HG02642 (cell line): ENCODE data around the gene ANKRD24.
"Not testable (repeated sequence)": the region's sequence is repeated elsewhere in the genome, so short reads cannot be mapped to it uniquely, and the experiment has no call there.

Experiments
- ATAC-seq: cut with Tn5 transposase; IDR thresholded peaks from one replicate; pipeline ENCODE4 v1.9.1; 2021; ENCODE audit warnings: mild to moderate bottlenecking; ENCODE audit not compliant: unreplicated experiment, poor library complexity

ANKRD24 gene

GRCh38 chr19:4172861-4173473, 9.5 kb upstream of the ANKRD24 start:
- ATAC-seq = no peak

DNA sequence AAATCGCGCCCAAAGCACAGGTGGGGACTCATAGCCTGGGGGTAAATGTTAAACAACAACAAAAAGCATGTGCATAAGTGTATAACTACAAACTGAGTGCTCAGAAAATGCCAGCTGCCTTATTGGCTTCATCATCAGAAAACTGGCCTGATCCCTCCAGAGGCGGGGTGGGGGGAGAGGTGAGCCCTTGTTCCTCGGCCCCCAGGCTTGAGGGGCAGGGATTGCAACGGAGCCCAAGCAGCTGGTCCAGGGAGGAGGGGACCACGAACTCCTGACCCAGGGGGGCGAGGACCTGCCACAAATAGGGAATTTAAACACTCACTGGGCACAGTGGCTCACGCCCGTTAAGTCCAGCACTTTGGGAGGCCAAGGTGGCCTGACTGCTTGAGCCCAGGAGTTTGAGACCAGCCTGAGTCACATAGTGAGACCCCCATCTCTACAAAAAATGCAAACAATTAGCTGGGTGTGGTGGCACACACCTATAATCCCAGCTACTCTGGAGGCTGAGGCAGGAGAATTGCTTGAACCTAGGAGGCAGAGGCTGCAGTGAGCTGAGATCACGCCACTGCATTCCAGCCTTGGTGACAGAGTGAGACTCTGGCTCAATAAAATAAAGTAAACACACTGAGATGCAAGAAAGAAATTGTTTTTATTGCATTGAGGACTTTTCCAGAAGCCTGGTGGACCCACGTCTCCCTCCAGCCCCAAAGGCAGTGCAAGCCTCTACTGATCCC, 8.8 kb upstream of the ANKRD24 start:
- no peak for ATAC-seq

GRCh38 chr19:4174213-4174894, 8.1 kb upstream of the ANKRD24 start:
- no peak for ATAC-seq

DNA sequence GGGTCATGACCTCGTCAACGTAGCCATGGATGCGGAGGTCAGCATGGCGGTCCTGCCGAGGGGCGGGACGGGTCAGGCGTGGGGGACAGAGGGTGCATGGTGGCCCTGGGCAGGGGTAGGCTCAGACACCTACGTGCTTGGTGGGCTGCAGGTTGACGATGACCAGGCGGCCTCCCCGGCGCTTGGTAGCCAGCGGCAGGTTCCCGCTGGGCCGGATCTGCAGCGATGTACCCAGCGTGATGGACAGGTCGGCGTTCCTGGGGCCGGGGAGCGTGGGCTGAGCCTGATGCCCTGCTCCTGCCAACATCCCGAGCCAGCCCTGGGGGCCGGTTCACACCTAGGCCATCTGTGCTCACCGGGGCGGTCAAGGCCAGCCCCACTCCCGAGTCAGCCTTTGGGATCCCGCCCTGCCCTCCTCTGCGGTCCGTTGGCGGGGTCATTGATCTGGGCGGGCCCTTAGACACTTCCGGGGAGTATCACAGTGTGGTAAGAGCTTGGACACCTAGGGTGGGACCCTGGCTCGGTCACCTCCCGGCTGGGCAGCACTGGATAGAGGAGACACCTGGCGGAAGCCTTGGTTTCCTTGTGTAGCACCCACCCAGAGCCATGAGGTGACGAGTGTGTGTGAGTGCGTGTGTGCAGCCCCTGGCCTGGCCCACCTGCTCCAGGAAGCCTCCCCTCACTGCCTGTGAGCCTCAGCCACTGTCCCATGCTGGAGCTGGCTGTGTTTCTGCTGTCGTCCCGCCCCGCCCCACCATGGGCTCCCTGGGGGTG, 7.4 kb upstream of the ANKRD24 start:
- no peak for ATAC-seq

DNA sequence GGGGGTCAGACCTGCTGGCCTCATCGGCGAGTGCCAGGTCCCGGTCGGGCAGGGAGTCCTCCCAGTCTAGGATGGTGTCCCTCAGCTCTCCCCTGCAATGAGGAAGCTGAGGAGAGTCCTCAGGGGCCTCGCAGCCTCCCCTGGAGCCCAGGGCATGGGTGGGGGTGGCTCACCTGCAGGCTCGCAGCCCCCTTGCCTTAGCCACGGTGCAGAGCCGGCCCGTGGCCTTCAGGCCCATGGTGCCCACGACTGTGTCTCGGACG, 6.9 kb upstream of the ANKRD24 start:
- ATAC-seq = no peak

DNA sequence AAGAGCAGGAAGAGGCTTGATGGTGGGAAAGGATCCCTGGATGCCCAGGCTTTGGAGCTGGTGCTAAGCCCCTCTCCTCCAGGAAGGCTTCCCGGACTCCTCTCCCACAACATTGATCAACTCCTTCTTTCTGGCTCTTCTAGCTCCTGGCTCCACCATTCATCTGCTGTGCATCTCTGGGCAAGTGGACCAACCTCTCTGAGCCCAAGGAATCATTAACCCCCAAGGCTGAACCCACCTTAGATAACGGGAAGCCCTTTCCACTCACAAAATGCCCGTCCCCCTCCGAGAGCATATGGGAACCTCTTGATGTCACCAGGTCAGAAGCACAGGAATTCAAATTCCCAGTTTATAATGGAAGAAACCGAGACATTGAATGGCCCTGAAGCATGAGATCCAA, 5.3 kb upstream of the ANKRD24 start:
- no peak for ATAC-seq

- no peak for ATAC-seq
These were observed 3.5 kb upstream of the ANKRD24 start for GRCh38 chr19:4178990-4179389.

DNA sequence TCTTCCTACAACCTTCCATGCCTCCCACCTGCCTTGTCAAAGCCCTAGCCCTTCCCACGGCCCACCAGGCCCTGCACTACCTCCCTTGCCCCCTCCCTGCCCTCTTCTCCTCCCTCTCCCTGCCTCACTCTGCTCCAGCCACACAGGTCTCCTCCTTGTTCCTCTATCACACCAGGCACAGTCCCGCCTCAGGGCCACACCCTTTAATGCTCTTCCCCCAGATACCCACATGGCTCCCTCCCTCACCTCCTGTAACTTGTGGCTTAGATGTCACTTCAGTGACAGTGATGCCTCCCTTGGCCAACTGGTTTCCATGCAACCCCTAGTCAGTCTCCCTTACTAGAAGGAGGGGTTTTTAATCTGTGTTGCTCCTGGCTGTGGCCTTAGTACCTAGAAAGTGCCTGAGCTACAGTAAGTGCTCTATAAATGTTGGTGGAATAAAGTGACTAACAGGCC, 1.4 kb upstream of the ANKRD24 start:
- ATAC-seq = no peak

GRCh38 chr19:4183967-4184717, 1.7 kb downstream of the ANKRD24 start:
- no peak for ATAC-seq

- ATAC-seq = no peak
These were observed 2.3 kb downstream of the ANKRD24 start for GRCh38 chr19:4184718-4185352.

GRCh38 chr19:4185413-4186086, 3.1 kb downstream of the ANKRD24 start:
- no peak for ATAC-seq

- ATAC-seq = no peak
These were observed 3.9 kb downstream of the ANKRD24 start for GRCh38 chr19:4186087-4186993.

- no peak for ATAC-seq
These were observed 5.0 kb downstream of the ANKRD24 start for GRCh38 chr19:4187313-4188122.

DNA sequence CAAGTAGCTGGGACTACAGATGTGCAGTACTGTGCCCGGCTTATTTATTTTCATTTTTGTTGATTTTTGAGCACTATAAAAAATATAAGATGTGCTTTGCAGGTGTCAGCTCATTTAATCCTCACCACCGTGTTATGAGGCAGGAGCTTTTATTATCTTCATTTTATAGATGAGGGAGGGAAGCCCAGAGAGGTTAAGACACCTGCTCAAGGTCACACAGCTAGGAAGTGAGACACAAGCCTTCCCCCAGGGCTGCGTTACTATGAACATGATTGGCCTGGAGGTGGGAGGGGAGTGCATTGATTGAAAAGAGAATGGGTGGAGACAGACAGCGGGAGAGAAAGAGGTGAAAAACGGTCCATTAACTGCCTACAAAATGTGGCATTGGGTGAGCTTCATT, 7.2 kb downstream of the ANKRD24 start:
- ATAC-seq = no peak

GRCh38 chr19:4192537-4192936, 10.0 kb downstream of the ANKRD24 start:
- not testable (repeated sequence) for ATAC-seq

DNA sequence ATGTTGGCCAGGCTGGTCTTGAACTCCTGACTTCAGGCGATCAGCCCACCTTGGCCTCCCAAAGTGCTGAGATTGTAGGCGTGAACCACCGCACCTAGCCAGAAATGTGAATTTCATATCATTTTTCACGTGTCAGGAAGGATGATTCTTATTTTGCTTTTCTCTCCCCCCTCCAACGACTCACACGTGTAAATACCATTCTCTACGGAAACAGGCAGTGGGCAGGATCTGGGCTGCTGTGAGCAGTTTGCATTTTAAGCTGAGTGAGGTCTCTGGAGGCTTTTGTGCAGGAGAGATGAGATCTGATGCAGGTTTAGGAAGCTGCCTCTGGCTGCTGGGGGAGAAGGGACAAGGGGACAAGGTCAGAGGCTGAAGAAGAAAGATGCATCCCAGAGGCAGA, 11.9 kb downstream of the ANKRD24 start:
- ATAC-seq = no peak

DNA sequence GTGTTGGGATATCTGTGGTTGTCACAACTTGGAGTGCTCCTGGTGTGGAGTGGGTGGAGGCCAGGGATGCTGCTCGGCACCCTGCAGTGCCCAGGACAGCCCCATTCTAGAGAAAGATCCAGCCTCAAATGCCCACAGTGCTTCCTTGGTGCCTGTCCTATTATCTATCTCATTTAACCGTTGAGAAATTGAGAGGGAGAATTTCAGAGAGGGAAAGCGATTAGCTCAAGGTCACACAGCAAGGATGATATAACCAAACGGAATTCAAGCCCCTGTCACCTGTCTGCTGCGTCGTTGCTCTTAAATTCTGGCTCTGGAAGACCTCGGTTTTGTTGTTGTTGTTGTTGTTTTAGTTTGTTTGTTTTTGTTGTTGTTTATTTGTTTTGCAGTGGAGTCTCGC, 13.5 kb downstream of the ANKRD24 start:
- no peak for ATAC-seq
